NOMO-1 treated with DMSO at 0.1 percent for 48 hours (cell line): ENCODE measurements around the gene CTSS.

Experiments
- DNase-seq: peaks from one replicate; lab custom pipeline; 2025; ENCODE audit not compliant: unreplicated experiment; lab: John Stamatoyannopoulos, UW

Gene CTSS

GRCh38 chr1:150706091-150706490 is 59.5 kb downstream of the CTSS start:
- DNase-seq, result no peak

- DNase-seq, result no peak
These were observed 62.2 kb downstream of the CTSS start for GRCh38 chr1:150703427-150703826.

- DNase-seq, result peak; percentile 99
These were observed 68.3 kb downstream of the CTSS start, which contains the start of gene GOLPH3L for GRCh38 chr1:150696995-150697927. TSS of gene GOLPH3L (minus strand) at chr1:150697154. CDS start at chr1:150694838, 2,316 bp downstream.

- DNase-seq, result no peak
These were observed 69.0 kb downstream of the CTSS start for GRCh38 chr1:150696590-150696989.

- DNase-seq, result peak; percentile 2
These were observed 69.4 kb downstream of the CTSS start for GRCh38 chr1:150696162-150696561.

GRCh38 chr1:150695561-150695960 is 70.0 kb downstream of the CTSS start:
- DNase-seq, result no peak

- DNase-seq, result no peak
These were observed 72.9 kb downstream of the CTSS start for GRCh38 chr1:150692720-150693119.

GRCh38 chr1:150688763-150689162 is 76.8 kb downstream of the CTSS start:
- DNase-seq, result no peak

- no peak for DNase-seq
These were observed 79.3 kb downstream of the CTSS start for GRCh38 chr1:150686275-150686674.

GRCh38 chr1:150683914-150684313 is 81.7 kb downstream of the CTSS start:
- no peak for DNase-seq
